ENCODE results near the gene RPS6KA4. TPM values are rescaled to one million over a fixed set of nuclear protein-coding genes. Genes with fewer than 3 reads are reported as not detected.

The RPS6KA4 gene
- total RNA-seq, 4 donors from 2014 or later = 2.4 to 37.4 (median 29.3) TPM

DNA sequence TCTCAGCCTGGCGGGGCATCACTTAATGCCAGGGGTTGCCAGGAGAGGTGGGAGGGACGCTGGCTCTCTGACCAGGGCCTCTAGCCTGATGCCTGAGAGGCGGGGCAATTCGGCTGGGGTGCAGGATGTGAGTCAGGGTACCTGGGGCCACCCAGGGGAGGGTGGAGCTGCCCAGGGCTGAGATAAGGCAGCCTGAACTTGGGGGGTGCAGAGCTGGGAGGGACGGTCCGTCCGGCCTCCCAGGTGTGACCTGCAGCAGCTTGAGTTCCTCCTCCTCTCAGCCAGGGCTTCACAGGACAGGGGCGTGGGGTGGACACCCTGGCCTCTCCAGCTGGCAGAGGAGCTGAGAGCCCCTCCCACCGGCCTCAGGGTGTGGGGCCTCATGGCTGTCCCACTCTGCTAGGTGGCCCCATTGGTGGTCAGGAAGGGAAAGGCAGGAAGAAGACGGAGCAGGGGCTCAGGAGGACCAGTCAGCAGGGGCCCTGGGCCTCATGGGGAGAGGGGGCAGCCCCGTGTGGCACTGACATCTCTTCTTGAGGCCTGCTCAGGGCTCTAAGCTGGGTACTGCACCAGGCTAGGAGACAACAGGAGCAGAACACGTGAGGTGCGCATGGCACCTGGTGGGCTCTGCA, 942 bp upstream of the RPS6KA4 start:
- H3K4me3 ChIP-seq = peak overlapping the region; percentile 51 to 82
- H3K4me1 ChIP-seq = peaks cover 7 to 20% of the 10 kb centered on the region in 2 donors
- H3K27ac ChIP-seq = peak overlapping the region; percentile 86 to 90
- TF ChIP-seq, protein P1, sequence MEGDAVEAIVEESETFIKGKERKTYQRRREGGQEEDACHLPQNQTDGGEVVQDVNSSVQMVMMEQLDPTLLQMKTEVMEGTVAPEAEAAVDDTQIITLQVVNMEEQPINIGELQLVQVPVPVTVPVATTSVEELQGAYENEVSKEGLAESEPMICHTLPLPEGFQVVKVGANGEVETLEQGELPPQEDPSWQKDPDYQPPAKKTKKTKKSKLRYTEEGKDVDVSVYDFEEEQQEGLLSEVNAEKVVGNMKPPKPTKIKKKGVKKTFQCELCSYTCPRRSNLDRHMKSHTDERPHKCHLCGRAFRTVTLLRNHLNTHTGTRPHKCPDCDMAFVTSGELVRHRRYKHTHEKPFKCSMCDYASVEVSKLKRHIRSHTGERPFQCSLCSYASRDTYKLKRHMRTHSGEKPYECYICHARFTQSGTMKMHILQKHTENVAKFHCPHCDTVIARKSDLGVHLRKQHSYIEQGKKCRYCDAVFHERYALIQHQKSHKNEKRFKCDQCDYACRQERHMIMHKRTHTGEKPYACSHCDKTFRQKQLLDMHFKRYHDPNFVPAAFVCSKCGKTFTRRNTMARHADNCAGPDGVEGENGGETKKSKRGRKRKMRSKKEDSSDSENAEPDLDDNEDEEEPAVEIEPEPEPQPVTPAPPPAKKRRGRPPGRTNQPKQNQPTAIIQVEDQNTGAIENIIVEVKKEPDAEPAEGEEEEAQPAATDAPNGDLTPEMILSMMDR (IDR thresholded peaks at IDR 0.05) = no peak
- TF ChIP-seq POLR2A (IDR thresholded peaks at IDR 0.05) = no peak
- no peaks in the 10 kb centered on the region for H3K9me3 ChIP-seq
- no peaks in the 10 kb centered on the region for H3K36me3 ChIP-seq
- DNase-seq = no peak
- intact Hi-C loops (cut with DNase I; ENCODE audit: low total_unique reads) = no loop called here
- no peaks in the 10 kb centered on the region for H3K27me3 ChIP-seq

DNA sequence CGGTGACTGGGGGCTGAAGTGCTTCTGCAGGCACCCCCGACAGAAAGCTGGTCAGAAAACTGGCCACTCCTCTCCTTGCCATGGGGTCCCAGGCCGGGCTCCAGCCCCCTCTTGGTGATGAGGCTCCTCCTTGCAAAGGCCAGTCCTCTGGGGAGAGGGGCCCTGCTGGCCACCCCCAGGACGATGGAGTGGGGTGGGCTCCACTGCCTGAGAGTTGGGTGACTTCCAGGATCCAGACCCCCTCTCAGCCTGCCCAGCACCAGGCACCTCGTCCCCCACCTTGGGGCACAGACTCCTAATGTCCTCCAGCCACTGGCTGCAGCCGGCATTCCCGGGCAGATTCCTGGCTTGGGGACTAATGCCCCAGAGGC, 441 bp upstream of the RPS6KA4 start:
- Histone ChIP-seq H3K27me3 (no peaks in the 10 kb centered on the region), H3K9me3 (no peaks in the 10 kb centered on the region), H3K4me1 (peaks cover 7 to 20% of the 10 kb centered on the region in 2 donors), H3K27ac (peak overlapping the region; percentile 86 to 90), H3K36me3 (no peaks in the 10 kb centered on the region), H3K4me3 (peak overlapping the region; percentile 51 to 82)
- intact Hi-C loops (cut with DNase I; ENCODE audit: low total_unique reads) = no loop called here
- TF ChIP-seq, protein P1 (IDR thresholded peaks at IDR 0.05) = no peak
- TF ChIP-seq POLR2A (IDR thresholded peaks at IDR 0.05) = no peak
- DNase-seq = no peak

DNA sequence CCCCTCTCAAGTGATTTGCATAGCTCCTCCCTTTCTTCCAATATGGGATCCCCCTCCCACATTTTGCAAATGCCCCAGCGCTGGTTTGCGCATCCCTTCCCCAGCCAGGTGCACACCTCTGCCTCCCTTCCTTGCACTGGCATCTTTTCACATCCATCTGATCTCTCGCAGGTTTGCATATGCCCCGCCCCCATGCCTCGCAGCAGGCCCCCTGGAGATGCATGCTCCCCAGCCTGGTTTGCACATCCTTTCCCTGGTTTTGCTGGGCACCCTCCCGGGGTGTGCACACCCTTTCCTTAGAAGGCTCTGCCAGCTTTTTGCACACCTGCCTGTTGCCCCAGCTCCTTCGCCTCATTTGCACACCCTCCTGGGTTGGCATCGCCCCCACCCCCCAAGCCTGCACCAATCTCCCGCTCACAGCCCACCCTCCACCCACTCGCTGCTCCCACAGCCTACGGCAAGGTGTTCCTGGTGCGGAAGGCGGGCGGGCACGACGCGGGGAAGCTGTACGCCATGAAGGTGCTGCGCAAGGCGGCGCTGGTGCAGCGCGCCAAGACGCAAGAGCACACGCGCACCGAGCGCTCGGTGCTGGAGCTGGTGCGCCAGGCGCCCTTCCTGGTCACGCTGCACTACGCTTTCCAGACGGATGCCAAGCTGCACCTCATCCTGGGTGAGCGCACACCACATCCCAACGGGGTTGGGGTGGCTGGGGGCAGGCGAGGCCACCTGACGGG, 917 bp downstream of the RPS6KA4 start:
- TF ChIP-seq, protein P1 (IDR thresholded peaks at IDR 0.05) = peak in 2 of 4 experiments; percentile 14 to 27
- TF ChIP-seq POLR2A (IDR thresholded peaks at IDR 0.05) = no peak
- H3K4me1 ChIP-seq = peaks cover 7 to 20% of the 10 kb centered on the region in 2 donors
- H3K4me3 ChIP-seq = peak overlapping the region; percentile 51 to 82
- peak overlapping the region in 1 of 2 donors; percentile 86 for H3K27ac ChIP-seq
- no peak for DNase-seq
- no peaks in the 10 kb centered on the region for H3K36me3 ChIP-seq
- H3K27me3 ChIP-seq = no peaks in the 10 kb centered on the region
- intact Hi-C loops (cut with DNase I; ENCODE audit: low total_unique reads) = no loop called here
- H3K9me3 ChIP-seq = no peaks in the 10 kb centered on the region

DNA sequence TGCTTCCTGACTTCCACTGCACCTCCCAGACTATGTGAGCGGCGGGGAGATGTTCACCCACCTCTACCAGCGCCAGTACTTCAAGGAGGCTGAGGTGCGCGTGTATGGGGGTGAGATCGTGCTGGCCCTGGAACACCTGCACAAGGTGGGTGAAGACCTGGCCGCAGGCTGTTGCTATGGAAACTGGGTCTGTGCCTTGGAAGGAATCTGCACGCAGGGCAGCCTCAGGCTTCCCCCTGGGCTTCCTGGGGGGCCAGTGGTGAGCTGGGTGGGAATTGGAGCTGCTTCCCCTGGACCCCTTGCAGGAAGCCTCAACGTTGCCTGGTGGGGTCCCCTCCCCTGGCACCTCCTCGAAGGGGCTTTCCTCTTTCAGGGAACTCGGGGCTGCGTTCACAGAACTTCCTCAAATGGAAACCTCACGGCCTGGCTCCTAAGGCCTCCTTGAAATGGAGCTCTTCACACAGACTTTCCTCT, 1.5 kb downstream of the RPS6KA4 start:
- no peak for TF ChIP-seq POLR2A (IDR thresholded peaks at IDR 0.05)
- TF ChIP-seq, protein P1 (IDR thresholded peaks at IDR 0.05) = no peak
- Histone ChIP-seq H3K36me3 (no peaks in the 10 kb centered on the region), H3K4me1 (peaks cover 7 to 20% of the 10 kb centered on the region in 2 donors), H3K27me3 (no peaks in the 10 kb centered on the region), H3K9me3 (no peaks in the 10 kb centered on the region), H3K27ac (no peak overlapping the region), H3K4me3 (no peak overlapping the region)
- intact Hi-C loops (cut with DNase I; ENCODE audit: low total_unique reads) = no loop called here
- DNase-seq = no peak

DNA sequence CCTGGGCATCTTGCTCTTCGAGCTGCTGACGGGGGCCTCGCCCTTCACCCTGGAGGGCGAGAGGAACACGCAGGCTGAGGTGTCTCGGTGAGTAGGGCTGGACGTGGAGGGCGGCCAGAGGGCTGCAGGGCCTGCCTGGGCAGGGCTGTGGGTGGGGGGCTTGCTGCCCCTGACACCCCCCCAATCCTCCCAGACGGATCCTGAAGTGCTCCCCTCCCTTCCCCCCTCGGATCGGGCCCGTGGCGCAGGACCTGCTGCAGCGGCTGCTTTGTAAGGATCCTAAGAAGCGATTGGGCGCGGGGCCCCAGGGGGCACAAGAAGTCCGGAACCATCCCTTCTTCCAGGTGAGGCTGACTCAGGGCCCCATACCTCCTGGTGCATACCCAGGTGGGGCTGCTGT, 2.7 kb downstream of the RPS6KA4 start:
- Histone ChIP-seq H3K4me3 (no peak overlapping the region), H3K27me3 (no peaks in the 10 kb centered on the region), H3K4me1 (peaks cover 7 to 20% of the 10 kb centered on the region in 2 donors), H3K36me3 (no peaks in the 10 kb centered on the region), H3K9me3 (no peaks in the 10 kb centered on the region), H3K27ac (no peak overlapping the region)
- intact Hi-C loops (cut with DNase I; ENCODE audit: low total_unique reads) = no loop called here
- TF ChIP-seq POLR2A (IDR thresholded peaks at IDR 0.05) = no peak
- TF ChIP-seq, protein P1 (IDR thresholded peaks at IDR 0.05) = no peak
- no peak for DNase-seq

All from uterus (tissue), 4 donors.